Smooth muscle cell (in vitro differentiated cells): ENCODE results near the gene LSM10. TPM values are rescaled to one million over a fixed set of nuclear protein-coding genes. Genes with fewer than 3 reads are reported as not detected.

Experiments
- DNase-seq: peaks from one replicate; lab custom pipeline; 2025; ENCODE audit not compliant: unreplicated experiment; lab: John Stamatoyannopoulos, UW
- H2AFZ ChIP-seq: fragments of 200-600 bp; sonication (generic); 2 replicates; pipeline ENCODE4 v1.6.0; 2016; ENCODE audit warnings: antibody characterized with exemption, low read depth, mild to moderate bottlenecking
- H3F3A ChIP-seq: fragments of 200-600 bp; sonication (generic); 2 replicates; pipeline ENCODE4 v1.6.0; 2017; ENCODE audit warnings: antibody characterized with exemption, low read depth
- H3K27ac ChIP-seq: fragments of 200-600 bp; sonication (generic); 2 replicates; pipeline ENCODE4 v1.5.1; 2016; ENCODE audit warnings: low read depth, mild to moderate bottlenecking
- H3K27me3 ChIP-seq: fragments of 200-600 bp; sonication (generic); 2 replicates; pipeline ENCODE4 v1.6.1; 2016; ENCODE audit warnings: low read depth, mild to moderate bottlenecking
- H3K36me3 ChIP-seq: fragments of 200-600 bp; sonication (generic); 2 replicates; pipeline ENCODE4 v1.5.1; 2016; ENCODE audit warnings: low read depth
- H3K4me1 ChIP-seq: fragments of 200-600 bp; sonication (generic); 2 replicates; pipeline ENCODE4 v1.5.1; 2016; ENCODE audit warnings: low read depth
- H3K4me2 ChIP-seq: fragments of 200-600 bp; sonication (generic); 2 replicates; pipeline ENCODE4 v1.6.0; 2016; ENCODE audit warnings: mild to moderate bottlenecking
- H3K4me3 ChIP-seq: fragments of 200-600 bp; sonication (generic); 2 replicates; pipeline ENCODE4 v1.5.1; 2016; ENCODE audit warnings: mild to moderate bottlenecking
- H3K79me2 ChIP-seq: fragments of 200-600 bp; sonication (generic); 2 replicates; pipeline ENCODE4 v1.6.0; 2016; ENCODE audit warnings: low read depth, mild to moderate bottlenecking
- H3K9ac ChIP-seq: fragments of 200-600 bp; sonication (generic); 2 replicates; pipeline ENCODE4 v1.6.0; 2016; ENCODE audit warnings: low read depth
- H3K9me3 ChIP-seq: fragments of 200-600 bp; sonication (generic); replicated peaks from 2 replicates; pipeline ENCODE4 v1.5.1; 2016; ENCODE audit warnings: low read depth
- H4K20me1 ChIP-seq: fragments of 200-600 bp; sonication (generic); 2 replicates; pipeline ENCODE4 v1.6.0; 2016; ENCODE audit warnings: low read depth
- WGBS: methylation state at CpG from one replicate; pipeline ENCODE4 v1.1.7; 2016; ENCODE audit warnings: low lambda C conversion rate; 5-methylcytosine and 5-hydroxymethylcytosine counted together
- polyA plus RNA-seq: library from polyadenylated mRNA; unstranded; fragments of >200 nt; fragmentation: Nextera tagmentation; extraction: Ambion mirVana; gene quantifications from 2 replicates; pipeline ENCODE4 v1.2.1, GENCODE V29; 2016
- total RNA-seq: library from RNA; depleted of rRNA; stranded (reverse); fragments of >200 nt; gene quantifications from 2 replicates; pipeline ENCODE4 v1.2.3, GENCODE V29; 2014
- TF ChIP-seq, protein P1 (sequence below): fragments of 200-600 bp; sonication (generic); IDR thresholded peaks from 2 replicates; pipeline ENCODE4 v1.5.1; 2017; ENCODE audit warnings: borderline replicate concordance, mild to moderate bottlenecking, antibody characterized with exemption; ENCODE audit not compliant: insufficient read depth, poor library complexity, severe bottlenecking

Gene LSM10
- total and polyA plus RNA-seq, 2 experiments from 2014 or later: 12.2 to 72.9 TPM

GRCh38 chr1:36380143-36380619 is 17.5 kb downstream of the LSM10 start:
- no peak overlapping the region for H3K4me2 ChIP-seq
- TF ChIP-seq, protein P1, sequence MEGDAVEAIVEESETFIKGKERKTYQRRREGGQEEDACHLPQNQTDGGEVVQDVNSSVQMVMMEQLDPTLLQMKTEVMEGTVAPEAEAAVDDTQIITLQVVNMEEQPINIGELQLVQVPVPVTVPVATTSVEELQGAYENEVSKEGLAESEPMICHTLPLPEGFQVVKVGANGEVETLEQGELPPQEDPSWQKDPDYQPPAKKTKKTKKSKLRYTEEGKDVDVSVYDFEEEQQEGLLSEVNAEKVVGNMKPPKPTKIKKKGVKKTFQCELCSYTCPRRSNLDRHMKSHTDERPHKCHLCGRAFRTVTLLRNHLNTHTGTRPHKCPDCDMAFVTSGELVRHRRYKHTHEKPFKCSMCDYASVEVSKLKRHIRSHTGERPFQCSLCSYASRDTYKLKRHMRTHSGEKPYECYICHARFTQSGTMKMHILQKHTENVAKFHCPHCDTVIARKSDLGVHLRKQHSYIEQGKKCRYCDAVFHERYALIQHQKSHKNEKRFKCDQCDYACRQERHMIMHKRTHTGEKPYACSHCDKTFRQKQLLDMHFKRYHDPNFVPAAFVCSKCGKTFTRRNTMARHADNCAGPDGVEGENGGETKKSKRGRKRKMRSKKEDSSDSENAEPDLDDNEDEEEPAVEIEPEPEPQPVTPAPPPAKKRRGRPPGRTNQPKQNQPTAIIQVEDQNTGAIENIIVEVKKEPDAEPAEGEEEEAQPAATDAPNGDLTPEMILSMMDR: no peak
- H4K20me1 ChIP-seq: peaks cover 70% of the 10 kb centered on the region

DNA sequence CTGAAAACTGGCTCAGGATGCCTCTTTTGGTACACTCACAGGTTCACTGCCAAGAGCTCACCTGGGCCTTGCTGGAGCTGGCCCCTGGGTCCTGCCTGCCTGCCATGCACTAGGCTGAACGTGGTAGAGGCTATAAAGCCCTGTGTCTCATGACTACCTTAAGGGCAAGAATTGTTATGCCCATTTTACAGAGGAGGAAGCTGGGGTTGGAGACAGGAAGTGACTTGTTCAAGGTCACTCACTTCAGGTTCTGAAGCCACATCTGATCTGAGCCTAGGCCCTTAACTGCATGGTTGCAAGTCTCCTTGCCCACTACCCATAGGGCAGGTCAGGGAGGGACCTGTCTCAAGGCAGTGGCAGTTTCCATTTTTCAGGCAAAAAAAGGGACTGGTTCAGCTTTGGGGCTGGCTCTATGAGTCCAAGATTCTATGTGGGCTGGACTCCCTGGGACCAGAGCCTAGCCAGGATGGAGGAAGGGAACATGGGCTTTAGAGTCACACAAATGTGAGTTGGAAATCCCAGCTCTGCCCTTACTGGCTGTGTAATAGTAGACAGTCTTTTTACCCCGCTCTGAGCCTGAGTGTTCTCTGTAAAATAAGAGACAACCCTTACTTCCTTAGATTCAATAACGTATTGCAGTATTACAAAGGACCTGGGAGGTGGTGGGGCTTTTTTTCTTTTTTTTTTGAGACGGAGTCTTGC is 19.8 kb downstream of the LSM10 start:
- Histone ChIP-seq H3K9ac (no peak overlapping the region), H2AFZ (no peak overlapping the region), H3K27me3 (no peaks in the 10 kb centered on the region), H4K20me1 (peaks cover 50% of the 10 kb centered on the region), H3K36me3 (no peaks in the 10 kb centered on the region), H3K4me2 (no peak overlapping the region), H3K27ac (no peak overlapping the region), H3K79me2 (peaks cover 77% of the 10 kb centered on the region), H3K4me3 (no peak overlapping the region), H3K9me3 (no peaks in the 10 kb centered on the region), H3K4me1 (peaks cover 14% of the 10 kb centered on the region), H3F3A (peaks cover 25% of the 10 kb centered on the region)
- DNase-seq: no peak
- TF ChIP-seq, protein P1: no peak
- WGBS: 95% methylated on average over 4 of the region's 4 CpGs

More at GRCh38 chr1:36380143-36380619, 17.5 kb downstream of the LSM10 start:
- H3K9me3 ChIP-seq: no peaks in the 10 kb centered on the region
- H3K79me2 ChIP-seq: peaks cover 99% of the 10 kb centered on the region
- no peak overlapping the region for H2AFZ ChIP-seq
- DNase-seq: no peak
- no peak overlapping the region for H3K4me3 ChIP-seq
- peak overlapping the region; percentile 22 for H3K27ac ChIP-seq
- H3K4me1 ChIP-seq: peaks cover 6% of the 10 kb centered on the region
- no peak overlapping the region for H3K9ac ChIP-seq
- 81% methylated on average over 5 of the region's 5 CpGs for WGBS
- H3K27me3 ChIP-seq: no peaks in the 10 kb centered on the region
- peaks cover 11% of the 10 kb centered on the region for H3F3A ChIP-seq
- H3K36me3 ChIP-seq: no peaks in the 10 kb centered on the region

DNA sequence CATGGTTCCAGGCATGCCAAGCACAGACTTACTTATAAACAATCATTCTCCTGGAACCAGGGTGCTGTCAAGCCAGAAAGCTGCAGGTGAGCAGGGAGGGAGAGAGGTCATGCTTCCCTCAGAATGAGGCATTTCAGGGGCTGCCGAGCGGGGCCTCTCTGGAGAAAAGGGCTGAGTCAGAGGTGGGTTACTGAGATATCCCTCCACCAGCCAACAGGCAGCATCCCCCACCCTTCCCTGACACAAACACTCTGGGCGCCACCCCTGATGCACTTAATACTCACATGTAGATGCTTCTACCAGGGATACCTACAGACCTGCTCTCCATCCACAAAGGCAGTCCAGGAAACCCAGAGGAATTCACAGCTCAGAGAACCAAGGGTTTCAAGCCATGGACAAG is 25.1 kb downstream of the LSM10 start:
- Histone ChIP-seq H4K20me1 (peaks cover 19% of the 10 kb centered on the region), H2AFZ (no peak overlapping the region), H3F3A (peaks cover 42% of the 10 kb centered on the region), H3K36me3 (no peaks in the 10 kb centered on the region), H3K4me3 (no peak overlapping the region), H3K4me1 (peaks cover 23% of the 10 kb centered on the region), H3K9ac (peak overlapping the region; percentile 75), H3K4me2 (peak overlapping the region; percentile 78), H3K9me3 (no peaks in the 10 kb centered on the region), H3K27me3 (no peaks in the 10 kb centered on the region), H3K79me2 (peaks cover 68% of the 10 kb centered on the region), H3K27ac (peak overlapping the region; percentile 96)
- 30% methylated on average over 3 of the region's 3 CpGs for WGBS
- TF ChIP-seq, protein P1: no peak
- no peak for DNase-seq
